NCI-H69 (cell line): ENCODE results near the gene GSTO1.

Experiments used
- DNase-seq: peaks from one replicate; lab custom pipeline; 2025; lab: John Stamatoyannopoulos, UW

The GSTO1 gene

DNA sequence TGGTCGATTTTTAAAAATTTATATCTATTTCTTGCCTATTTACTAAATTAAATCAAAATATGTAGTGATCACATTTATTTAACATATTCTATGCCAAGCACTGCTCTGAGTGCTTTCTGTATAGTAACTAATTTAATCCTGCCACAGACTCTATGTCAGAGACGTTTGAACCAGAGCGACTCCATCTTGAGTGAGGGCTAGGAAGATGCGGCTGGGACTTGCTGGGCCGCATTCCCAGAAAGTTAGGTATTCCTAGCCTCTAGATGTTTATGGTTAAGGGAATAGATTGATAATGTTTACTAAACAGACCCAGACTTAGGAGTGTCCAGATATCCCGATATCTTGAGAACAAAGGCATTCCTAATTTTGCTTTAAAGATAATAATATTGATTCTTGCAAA is 3.2 kb upstream of the GSTO1 start:
- DNase-seq: no peak

DNA sequence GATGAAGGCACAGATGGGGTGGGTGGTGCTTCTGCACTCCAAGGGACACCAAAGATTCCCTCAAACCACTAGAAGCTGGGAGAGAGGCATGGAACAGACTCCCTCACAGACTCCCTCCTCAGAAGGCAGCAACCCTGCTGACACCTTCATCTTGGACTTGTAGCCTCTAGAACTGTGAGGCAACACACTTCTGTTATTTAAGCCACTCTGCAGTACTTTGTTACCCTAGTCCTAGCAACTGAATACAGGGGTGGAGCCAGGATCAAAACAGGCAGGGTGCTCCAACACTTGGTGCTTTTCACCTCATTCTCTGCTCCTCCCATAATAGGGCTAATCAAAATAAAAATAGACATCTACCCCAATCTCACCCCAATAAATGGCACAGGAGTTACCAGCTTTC is 2.3 kb upstream of the GSTO1 start:
- no peak for DNase-seq

DNA sequence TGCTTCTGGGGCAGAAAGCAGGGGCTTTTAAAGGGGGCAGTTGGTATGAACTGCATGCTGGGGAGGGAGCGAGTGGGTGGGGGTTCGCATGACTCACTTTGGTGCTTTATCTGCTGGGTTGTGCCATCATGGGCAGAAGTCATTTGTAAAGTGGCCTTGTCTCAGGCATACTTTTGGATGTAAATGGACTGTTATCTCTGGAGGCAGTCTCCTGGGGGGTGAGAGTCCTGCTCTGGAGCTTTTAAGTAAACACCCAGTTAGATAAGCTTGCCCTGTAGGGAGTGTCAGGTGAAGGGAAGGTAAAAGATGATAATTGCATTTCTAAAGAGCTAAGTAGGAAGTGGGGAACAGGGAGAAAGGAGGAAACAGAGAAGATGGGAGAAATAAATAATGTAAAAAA is 1.6 kb upstream of the GSTO1 start:
- DNase-seq: no peak

DNA sequence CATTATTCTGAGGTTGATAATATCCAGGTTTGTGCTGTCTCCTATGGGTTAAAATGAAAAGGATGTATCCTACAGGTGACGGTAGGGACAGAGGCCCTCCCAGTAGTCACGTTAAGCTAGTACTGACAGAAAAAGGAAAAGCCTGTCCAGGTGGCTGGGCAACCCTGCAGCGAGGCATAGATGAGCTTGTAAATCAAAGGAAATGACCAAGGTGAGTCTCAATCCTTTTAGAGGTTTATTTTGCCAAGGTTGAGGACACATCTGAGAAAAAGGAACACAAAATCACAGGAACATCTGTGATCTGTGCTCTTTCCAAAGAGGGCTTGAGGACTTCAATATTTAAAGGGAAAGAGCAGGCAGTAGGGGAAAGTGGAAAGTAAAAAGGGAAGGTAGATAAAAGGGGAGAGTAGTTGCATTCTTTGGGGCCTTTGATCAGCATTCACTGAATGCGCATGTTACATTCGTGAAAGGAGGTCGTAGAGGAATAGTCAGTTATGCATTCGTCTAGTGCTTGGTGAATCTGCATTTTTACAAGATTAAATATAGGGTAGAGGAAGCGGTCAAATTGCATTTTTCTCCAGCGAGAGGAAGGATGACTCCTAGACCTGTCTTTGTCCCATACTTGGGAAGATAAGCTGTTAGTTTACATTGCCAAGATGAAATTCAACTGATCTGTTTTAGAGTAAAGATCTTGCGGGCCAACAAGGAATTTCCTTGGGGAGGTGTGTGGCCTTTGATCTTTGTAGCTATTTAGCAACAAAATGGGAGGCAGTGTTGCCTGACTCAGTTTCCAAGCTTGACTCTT is 884 bp upstream of the GSTO1 start:
- no peak for DNase-seq

DNA sequence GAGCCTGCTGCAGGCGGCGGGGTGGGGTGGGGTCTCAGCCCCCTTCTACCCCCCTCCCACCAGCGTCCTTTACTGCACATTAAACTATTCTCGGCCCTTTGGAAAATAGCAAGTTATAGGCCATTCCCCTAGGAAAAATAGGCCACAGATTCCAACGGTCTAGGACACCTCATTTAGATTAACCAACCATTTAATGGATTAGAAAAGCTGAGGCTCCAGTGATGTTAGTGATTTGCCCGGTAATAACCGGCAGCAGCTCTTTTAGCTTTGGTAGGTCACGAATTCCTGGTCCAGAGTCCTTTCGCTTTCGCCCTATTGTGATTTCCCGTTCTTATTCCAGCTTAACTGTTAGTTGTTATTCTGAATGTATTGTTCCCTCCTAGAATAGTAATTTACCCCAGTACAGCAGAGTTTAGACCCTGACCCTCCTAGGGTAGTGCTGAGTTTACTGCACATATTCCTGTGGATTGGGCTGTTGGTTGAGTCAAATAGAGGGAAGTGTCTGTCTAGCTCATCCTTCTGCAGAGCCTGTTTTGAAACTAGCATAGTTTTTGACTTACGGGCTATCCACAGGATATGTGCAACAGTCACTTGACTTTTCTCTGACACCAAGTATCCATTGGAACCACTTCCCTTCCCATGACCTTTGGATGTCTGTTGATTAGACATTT is 754 bp downstream of the GSTO1 start:
- peak; percentile 39 for DNase-seq

DNA sequence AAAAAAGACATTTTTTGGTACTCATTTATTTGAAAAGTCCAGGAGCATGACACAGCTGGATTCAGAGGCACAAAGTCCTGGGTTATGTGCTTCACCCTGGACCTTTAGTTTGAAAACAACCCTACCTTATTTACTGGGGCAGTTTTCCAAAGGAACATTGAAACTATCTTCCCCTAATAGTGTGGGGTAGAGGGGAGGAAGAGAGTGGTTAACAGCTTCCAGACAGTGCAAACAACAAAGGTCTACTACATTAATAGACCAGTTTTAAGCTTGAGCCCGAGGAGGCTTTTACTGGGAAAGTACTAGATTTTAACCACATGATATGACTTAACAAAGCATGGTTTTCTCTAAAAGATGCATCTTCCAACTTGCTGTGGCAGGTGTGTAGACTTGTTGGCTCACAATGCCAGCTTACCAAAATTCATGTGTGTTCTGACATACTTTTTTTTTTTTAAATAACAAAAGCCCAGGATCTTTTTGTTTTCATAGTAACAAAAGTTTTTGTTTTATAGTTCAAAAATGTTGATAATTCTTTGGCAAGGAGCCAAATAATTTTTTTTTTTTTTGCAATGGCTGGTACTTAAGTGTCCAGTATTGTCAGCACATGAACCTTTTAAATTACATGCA is 1.8 kb downstream of the GSTO1 start:
- DNase-seq: peak; percentile 53

DNA sequence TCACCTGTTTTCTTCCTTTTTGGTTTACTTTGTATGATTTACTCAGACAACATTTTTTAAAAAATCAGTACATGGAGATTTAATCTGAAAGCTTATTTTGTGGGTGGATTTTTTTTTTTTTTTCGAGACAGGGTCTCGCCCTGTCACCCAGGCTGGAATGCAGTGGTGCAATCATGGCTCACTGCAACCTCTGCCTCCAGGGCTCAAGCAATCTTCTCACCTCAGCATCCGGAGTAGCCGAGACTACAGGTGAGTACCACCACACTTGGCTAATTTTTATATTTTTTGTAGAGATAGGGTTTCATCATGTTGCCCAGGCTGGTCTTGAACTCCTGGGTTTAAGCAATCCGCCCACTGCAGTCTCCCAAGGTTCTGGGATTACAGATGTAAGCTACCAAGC is 2.5 kb downstream of the GSTO1 start:
- DNase-seq: no peak

DNA sequence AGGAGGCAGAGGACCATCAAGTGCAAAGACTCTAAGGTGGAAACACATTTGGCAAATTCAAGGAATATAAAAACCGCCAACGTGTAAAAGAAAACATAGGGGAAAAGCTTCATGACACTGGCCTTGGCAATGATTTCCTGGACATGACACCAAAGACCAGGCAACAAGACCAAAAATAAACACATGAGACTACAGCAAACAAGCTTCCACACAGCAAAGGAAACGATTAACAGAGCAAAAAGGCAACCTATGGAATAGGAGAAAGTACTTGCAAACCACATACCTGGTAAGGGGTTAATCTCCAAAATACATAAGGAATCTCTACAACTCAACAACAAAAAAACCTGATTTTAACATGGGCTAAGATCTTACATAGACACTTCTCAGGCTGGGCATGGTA is 3.5 kb downstream of the GSTO1 start:
- DNase-seq: no peak

DNA sequence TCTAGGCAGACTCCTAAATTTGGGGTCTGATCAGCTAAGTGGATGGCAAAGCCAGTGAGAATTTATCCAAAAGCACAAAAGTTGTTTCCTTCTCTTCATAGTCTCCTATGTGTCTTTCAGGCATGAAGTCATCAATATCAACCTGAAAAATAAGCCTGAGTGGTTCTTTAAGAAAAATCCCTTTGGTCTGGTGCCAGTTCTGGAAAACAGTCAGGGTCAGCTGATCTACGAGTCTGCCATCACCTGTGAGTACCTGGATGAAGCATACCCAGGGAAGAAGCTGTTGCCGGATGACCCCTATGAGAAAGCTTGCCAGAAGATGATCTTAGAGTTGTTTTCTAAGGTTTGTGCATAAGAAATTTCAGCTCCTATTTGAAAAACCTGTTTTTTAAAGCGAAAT is 4.8 kb downstream of the GSTO1 start:
- DNase-seq: no peak

DNA sequence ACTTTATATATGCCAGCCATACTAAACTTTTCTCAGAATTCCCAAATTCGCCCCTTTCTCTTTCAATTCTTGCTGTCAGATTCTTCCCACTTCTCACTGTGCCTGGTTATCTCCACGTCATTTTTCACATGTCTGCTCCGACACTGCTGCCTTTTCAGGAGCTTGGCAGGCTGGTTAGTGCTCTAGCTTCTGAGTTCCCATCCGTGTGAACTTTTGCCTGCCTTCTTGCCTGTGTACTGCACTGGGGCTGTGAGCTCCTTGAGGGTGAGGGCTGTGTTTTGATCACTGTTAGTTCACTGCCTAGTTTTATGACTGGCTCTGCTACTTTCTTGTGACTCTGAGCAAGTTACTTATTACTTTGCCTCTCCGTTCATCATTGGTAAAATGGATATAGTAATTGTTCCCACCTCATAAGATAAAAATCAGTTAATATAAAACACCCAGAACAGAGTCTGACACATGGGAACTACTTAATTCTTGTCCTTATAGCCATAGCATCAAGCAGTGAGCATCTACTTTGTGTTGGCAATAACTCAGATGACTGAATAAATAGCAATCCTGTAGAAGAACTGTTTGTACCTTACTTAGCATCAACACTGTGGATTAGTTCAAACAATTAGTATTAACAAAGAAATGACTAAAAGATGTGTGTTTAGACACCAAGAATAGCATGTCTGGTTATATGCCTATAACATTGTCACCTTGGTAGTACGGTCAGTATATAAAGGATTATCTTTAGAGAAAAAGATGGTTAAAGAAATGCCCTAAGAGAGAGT is 5.5 kb downstream of the GSTO1 start:
- no peak for DNase-seq

DNA sequence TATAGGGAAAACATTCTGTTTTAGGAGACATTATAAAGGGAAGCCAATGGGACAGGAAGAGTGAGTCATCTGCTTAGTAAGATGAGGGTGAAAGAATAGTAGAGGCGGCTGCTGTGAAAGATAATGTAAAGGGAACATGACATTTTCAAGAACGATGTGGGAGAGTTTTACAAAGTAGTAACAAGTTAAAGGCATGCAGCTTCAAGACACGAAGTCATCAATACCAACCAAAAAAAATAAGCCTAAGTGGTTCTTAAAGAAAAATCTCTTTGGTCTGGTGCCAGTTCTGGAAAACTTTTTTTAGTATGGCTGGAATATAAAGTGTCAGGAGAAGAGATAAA is 6.1 kb downstream of the GSTO1 start:
- no peak for DNase-seq

DNA sequence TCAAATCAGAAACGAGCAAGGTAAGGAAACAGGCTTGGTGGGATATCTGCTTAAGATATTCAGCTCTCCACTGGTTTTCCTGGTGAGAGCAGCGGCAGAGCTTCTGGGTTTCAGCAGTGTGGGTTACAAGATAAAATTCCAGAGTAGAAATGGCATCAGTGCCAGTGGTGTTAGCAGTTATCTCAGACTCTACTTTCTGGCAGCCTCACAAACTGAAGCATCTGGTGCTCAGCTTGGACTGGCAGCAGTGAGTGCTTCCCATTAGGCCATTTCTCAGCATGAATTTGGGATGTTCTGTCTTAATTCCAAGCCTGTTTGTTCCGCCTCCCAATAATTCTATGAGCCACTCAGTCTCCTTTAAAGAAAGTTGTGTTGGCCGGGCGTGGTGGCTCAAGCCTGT is 7.4 kb downstream of the GSTO1 start:
- no peak for DNase-seq

DNA sequence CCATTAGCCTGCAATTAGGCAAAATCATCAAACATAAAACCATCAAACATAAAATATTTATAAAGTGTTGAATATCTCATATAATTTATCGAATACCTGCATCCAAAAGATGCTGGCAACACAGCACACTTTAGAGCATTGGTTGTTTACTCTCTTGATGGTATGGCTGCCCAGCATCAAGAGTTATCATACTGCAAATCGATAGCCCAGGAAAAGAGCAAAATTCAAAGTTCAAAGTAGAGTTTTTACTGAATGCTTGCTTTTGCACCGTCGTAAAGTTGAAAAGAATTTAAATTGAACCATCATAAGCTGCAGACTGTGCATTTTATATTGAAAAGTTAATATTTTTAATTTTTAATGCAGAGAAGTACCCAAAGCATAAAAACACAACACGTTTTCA is 10.1 kb downstream of the GSTO1 start:
- DNase-seq: no peak

DNA sequence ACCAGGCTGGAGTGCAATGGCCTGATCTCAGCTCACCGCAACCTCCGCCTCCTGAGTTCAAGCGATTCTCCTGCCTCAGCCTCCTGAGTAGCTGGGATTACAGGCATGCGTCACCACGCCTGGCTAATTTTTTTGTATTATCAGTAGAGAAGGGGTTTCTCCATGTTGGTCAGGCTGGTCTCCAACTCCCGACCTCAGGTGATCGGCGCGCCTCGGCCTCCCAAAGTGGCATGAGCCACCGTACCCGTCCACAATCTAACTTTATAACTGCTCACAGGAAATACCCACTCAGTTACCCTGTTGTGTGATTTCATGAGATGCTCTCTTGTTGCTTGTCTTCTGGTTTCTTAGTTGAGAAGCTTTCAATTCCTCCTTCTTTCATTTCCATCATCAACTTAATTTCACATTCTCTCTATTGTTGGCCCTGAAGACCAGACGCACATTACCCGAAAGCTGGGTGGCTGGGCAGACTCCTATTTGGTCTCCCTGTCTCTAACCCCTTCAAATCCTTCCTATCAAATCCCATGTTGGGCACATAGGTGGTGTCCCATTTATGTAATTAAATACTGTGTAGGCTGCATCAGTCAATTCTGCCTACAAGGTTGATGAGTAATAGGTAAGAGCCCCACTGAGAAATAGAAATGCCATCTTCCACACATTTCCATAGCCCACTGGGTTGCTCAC is 13.2 kb downstream of the GSTO1 start:
- no peak for DNase-seq

DNA sequence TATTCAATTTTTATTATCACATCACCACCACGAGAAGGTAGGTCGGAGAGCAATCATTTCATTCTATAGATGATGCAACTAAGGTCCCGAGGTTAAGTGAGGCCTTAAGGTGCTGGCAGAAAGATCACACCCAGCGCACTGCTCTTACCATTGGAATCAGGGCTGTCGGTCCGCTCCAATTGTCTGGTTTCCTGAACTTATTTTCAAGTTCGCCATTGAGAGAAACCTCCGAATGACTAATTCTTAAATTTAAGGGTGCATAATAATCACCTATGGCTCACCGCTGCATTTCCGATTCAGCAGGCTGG is 13.7 kb downstream of the GSTO1 start:
- DNase-seq: no peak

DNA sequence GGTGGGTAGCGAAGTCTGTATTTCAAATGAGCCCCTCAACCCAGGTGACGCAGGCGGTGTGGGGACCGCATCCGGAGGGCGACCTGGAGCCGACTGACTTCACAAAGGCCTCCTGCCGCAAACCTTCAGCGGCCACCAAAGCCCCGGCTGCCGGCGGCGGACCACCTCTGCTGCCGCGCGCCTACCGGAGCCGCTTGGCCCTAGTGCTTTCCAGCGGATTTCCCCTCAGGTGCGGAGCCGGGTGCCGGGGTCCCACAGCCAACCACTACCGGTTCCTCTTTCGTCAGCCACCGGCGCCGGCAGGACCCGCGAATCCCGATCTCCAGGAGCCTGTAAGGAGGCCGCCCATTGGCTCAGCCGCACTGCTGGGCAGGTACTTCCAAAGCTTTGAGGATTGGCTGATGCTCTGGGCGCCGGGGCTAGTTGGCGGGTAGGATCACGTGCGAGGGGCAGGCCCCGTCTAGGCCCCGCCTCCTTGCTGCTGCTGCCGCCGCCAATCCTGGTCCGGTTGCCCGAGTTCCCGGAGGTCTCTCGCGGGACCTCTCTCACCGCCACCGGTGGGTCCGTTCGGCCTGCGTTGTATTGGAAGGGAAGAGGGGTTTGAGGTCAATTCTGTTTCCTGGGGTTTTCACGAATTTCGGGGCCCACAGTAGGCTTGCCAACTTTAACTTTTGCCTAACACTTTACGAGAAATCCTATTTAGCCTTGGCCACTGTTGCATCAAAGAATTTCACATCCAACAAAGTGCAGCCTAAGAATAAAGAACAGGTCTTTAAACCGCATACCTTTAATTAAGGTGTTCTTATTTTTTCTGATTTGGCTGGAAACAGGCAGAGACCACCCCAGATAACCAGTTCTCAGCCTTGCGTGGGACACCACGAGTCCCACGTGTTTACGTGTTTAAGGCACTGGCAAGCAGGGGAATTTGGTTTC is 14.3 kb downstream of the GSTO1 start, which contains the start of gene GSTO2:
Gene GSTO2, plus strand, starts transcription at position 472 of the 933 bp plus-strand sequence. CDS start 5,732 bp downstream, outside the sequence.
- peak; percentile 97 for DNase-seq

DNA sequence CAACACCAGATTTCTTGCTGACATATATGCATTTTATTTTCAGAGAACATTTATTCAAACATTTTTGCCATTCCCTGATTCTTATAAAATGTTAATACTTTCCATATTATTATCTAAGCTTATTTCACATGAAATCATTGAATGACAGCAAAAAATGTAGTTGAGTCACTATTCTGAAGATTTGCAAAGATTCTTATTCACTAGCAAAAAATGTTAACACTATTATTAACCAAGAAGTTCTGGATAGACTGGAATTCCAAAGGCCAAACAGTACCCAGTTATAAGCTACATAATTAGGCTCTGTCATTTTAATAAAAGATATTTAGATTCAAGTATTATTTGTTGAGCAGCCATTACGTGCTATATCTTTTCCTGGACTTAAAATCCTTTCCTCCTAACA is 18.6 kb downstream of the GSTO1 start:
- no peak for DNase-seq

DNA sequence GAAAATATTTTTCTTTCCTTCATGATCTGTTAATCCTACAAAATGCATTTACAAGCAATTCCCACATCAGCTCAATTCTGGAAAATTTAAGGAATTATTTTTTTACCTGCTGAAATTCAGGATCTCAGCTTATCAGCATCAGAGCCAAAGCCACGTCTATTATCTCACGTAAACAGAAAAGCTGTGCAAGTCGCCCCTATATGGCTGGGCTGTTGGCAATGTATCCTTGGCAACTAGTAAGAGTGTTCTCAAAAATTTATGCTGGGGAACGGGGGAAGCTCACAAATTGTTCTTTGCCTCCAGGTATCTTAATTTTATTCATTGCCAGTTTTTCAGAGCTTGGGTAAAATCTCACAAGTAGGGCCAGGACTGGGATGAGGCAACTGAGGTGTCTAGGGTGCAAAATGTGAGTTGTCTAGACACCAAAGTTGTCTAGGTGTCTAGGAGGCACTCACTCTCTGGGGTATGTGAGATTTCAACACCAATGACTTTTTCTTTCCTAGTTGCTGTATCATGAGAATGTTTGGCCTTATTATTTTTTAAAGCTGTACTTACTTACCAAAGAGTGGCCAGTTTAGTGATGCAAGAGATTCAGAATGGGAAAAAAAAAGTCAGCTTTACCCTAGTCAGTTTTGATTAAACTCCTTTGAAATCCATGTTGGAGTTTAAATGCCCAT is 19.3 kb downstream of the GSTO1 start:
- DNase-seq: no peak

DNA sequence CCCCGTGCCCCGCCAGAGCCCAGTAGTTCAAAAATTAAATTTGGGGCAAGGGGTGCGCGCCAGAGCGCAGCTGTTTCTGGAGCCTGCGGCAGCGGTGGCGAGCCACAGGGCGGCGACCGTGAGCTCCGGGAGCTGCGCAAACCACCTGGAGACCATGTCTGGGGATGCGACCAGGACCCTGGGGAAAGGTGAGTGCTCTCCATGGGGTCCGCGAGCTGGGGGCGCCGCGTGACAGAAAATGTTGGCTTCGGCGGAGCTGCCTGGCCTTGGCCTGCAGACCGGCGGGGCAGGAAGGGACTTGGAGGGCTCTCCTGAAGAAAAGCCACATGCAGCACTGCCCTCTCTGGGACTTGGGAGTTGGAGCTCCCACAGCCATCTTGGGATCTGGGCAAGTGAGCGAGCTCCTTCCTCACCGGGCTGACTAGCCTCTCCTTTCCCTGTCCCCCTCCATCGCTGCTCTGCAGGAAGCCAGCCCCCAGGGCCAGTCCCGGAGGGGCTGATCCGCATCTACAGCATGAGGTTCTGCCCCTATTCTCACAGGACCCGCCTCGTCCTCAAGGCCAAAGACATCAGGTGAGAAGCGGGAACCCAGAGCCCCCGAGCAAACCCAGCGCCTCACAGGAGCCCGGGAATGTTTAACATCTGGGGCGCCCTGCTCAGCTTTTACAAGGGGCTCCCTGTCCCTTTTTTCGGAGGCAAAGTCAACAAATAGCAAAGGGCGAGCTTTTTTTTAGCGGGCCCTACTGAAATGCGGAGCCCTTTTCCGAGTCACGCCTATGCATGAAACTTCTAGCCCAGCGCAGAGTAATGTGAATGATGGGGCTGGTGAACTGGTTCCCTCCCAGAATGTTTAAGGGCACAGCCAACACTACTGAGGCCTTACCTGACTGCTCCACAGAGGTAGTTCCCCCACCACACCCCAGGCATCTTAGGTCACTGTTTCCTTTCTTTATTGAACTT is 20.4 kb downstream of the GSTO1 start:
- peak; percentile 71 for DNase-seq
